ENCODE results near the gene SERPINB7. TPM values are rescaled to one million over a fixed set of nuclear protein-coding genes. Genes with fewer than 3 reads are reported as not detected.

Gene SERPINB7
- total RNA-seq, 1 experiment from 2014 or later: not detected

GRCh38 chr18:63817441-63818051, 42.3 kb downstream of the SERPINB7 start:
- Histone ChIP-seq H2AK5ac (ENCODE audit: insufficient read length, low read length) (no peak overlapping the region), H3K27me3 (ENCODE audit: insufficient read depth, low read length) (no peaks in the 10 kb centered on the region), H3K56ac (ENCODE audit: insufficient read length, low read depth, low read length) (no peak overlapping the region), H2BK120ac (ENCODE audit: low read depth, low read length, poor library complexity, severe bottlenecking) (no peak overlapping the region), H3K4me1 (ENCODE audit: insufficient read depth, low read length) (no peaks in the 10 kb centered on the region), H2BK20ac (ENCODE audit: low read depth, low read length, poor library complexity, severe bottlenecking) (no peak overlapping the region), H2BK15ac (ENCODE audit: low read depth, low read length) (no peak overlapping the region), H4K91ac (ENCODE audit: insufficient read length, low read depth, low read length) (no peak overlapping the region), H3K14ac (ENCODE audit: insufficient read depth, low read length) (no peak overlapping the region), H3K4ac (ENCODE audit: low read depth, low read length) (no peak overlapping the region), H3K23ac (ENCODE audit: insufficient read length, low read depth, low read length) (no peak overlapping the region), H3T11ph (ENCODE audit: low read length) (no peak overlapping the region), H2AFZ (ENCODE audit: low read length) (no peak overlapping the region), H3K4me2 (ENCODE audit: insufficient read depth, insufficient read length, low read length) (no peak overlapping the region), H3K18ac (ENCODE audit: insufficient read length, low read depth, low read length) (no peak overlapping the region), H4K8ac (replicated peaks; ENCODE audit: insufficient read length, low read depth, low read length) (no peak overlapping the region), H4K20me1 (ENCODE audit: control insufficient read depth, insufficient read depth, insufficient read length) (no peaks in the 10 kb centered on the region), H3K9me3 (ENCODE audit: control insufficient read depth, low read depth, low read length) (no peaks in the 10 kb centered on the region), H3K79me1 (ENCODE audit: insufficient read depth, low read depth, low read length, poor library complexity, severe bottlenecking) (no peaks in the 10 kb centered on the region), H4K5ac (ENCODE audit: insufficient read length, low read depth, low read length) (no peak overlapping the region), H2BK5ac (ENCODE audit: insufficient read length, low read length) (no peak overlapping the region), H3K79me2 (ENCODE audit: insufficient read depth, low read length) (no peaks in the 10 kb centered on the region), H3K27ac (ENCODE audit: insufficient read length, low read depth, low read length) (no peak overlapping the region), H2BK12ac (ENCODE audit: insufficient read length, low read depth, low read length) (no peak overlapping the region), H3K23me2 (ENCODE audit: insufficient read length, low read depth, low read length, poor library complexity, severe bottlenecking) (no peaks in the 10 kb centered on the region), H3K9ac (ENCODE audit: extremely low read depth, insufficient read length, low read length) (no peak overlapping the region)
- no peak for DNase-seq
- no peak for TF ChIP-seq CTCF (conservative IDR thresholded peaks at IDR 0.05)
- Mint-ChIP-seq H3K4me1 (no peaks in the 10 kb centered on the region), H3K9me3 (peaks cover 4 to 11% of the 10 kb centered on the region in 2 experiments; a peak in 3 of 5 replicates), H3K36me3 (ENCODE audit: insufficient read depth in 1 of 3, low read depth in 3 of 3) (no peaks in the 10 kb centered on the region), H3K4me3 (no peak overlapping the region), H3K27ac (no peak overlapping the region), H3K27me3 (ENCODE audit: low read depth) (no peaks in the 10 kb centered on the region; the same call in 1 of the 2 replicates)
- no CpG with 5 or more reads among the region's 1 CpG for WGBS (ENCODE audit: extremely low coverage, insufficient read length, low lambda C conversion rate)

Data from H9 (cell line).